ENCODE results near the gene MALRD1. TPM values are rescaled to one million over a fixed set of nuclear protein-coding genes. Genes with fewer than 3 reads are reported as not detected.

Gene MALRD1
- total and polyA plus RNA-seq, 2 experiments from 2014 or later: 17.8 to 52.6 TPM

DNA sequence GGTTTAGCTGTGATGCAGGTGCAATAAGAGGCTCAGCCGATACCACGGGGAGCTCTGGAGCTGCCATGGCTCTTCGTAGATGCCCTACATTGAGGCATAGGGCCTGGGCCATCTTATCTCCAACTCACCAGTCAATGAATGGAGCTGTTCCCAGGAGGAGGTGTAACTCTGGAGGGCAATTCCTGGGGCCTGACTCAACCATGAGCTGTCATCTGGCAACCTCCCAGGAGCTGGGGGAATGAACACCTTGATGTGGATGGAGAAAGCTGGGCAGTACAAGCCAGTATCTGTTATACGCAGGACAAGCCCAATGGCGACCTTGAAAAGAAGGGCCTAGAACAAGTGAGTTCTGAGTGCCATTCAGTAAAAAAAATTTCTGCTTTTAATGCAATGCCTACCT lies 543.7 kb downstream of the MALRD1 start:
- Histone ChIP-seq H4K20me1 (ENCODE audit: insufficient read depth, poor library complexity, severe bottlenecking) (no peaks in the 10 kb centered on the region), H3K79me2 (no peaks in the 10 kb centered on the region), H2AFZ (no peak overlapping the region), H3K9me2 (replicated peaks; ENCODE audit: insufficient read depth) (no peaks in the 10 kb centered on the region), H3K4me1 (ENCODE audit: insufficient read depth) (no peaks in the 10 kb centered on the region), H3K36me3 (replicated peaks; ENCODE audit: insufficient read depth, low read depth) (no peaks in the 10 kb centered on the region), H3K27ac (no peak overlapping the region), H3K9me3 (ENCODE audit: low read depth) (no peaks in the 10 kb centered on the region), H3K27me3 (no peaks in the 10 kb centered on the region), H3K4me3 (no peak overlapping the region), H3K4me2 (no peak overlapping the region)
- DNase-seq (ENCODE audit: low spot score): peak; percentile 8
- WGBS (ENCODE audit: low lambda C conversion rate, missing lambda C conversion rate): 92% methylated on average over 5 of the region's 5 CpGs
- TF ChIP-seq EZH2phosphoT487 (IDR thresholded peaks at IDR 0.05; ENCODE audit: low read depth, severe bottlenecking, unreplicated experiment) (no peak), EZH2 (IDR thresholded peaks at IDR 0.05; ENCODE audit: borderline replicate concordance) (no peak)
- TF ChIP-seq, protein P1, sequence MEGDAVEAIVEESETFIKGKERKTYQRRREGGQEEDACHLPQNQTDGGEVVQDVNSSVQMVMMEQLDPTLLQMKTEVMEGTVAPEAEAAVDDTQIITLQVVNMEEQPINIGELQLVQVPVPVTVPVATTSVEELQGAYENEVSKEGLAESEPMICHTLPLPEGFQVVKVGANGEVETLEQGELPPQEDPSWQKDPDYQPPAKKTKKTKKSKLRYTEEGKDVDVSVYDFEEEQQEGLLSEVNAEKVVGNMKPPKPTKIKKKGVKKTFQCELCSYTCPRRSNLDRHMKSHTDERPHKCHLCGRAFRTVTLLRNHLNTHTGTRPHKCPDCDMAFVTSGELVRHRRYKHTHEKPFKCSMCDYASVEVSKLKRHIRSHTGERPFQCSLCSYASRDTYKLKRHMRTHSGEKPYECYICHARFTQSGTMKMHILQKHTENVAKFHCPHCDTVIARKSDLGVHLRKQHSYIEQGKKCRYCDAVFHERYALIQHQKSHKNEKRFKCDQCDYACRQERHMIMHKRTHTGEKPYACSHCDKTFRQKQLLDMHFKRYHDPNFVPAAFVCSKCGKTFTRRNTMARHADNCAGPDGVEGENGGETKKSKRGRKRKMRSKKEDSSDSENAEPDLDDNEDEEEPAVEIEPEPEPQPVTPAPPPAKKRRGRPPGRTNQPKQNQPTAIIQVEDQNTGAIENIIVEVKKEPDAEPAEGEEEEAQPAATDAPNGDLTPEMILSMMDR (IDR thresholded peaks at IDR 0.05; ENCODE audit: poor library complexity): no peak

DNA sequence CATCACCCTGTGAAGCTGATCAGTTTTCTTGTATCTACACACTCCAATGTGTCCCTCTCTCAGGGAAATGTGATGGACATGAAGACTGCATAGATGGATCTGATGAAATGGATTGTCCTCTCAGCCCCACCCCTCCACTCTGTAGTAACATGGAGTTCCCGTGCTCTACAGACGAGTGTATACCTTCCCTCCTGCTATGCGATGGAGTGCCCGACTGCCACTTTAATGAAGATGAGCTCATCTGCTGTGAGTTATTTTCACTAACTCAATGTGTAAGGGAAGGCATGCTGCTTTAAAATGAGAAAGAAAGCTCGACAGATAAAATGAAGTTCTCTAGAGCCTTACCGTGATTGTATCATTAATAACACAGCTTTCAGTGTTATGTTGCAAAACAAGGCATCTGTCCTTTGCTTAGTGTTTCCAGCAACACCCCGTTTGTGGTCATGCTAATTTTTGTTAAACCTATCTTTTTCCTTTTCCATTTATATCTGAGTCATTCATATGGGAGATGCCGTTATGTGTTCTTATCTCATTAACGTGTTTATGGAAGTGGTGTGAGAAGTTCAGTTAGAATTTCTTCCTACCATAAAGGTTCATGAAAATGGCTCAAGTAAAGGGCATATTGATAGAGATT lies 546.7 kb downstream of the MALRD1 start:
- TF ChIP-seq, protein P1 (IDR thresholded peaks at IDR 0.05; ENCODE audit: poor library complexity): no peak
- TF ChIP-seq EZH2 (IDR thresholded peaks at IDR 0.05; ENCODE audit: borderline replicate concordance) (no peak), EZH2phosphoT487 (IDR thresholded peaks at IDR 0.05; ENCODE audit: low read depth, severe bottlenecking, unreplicated experiment) (no peak)
- Histone ChIP-seq H4K20me1 (ENCODE audit: insufficient read depth, poor library complexity, severe bottlenecking) (no peaks in the 10 kb centered on the region), H3K79me2 (no peaks in the 10 kb centered on the region), H3K36me3 (replicated peaks; ENCODE audit: insufficient read depth, low read depth) (no peaks in the 10 kb centered on the region), H3K4me2 (no peak overlapping the region), H3K9me2 (replicated peaks; ENCODE audit: insufficient read depth) (no peaks in the 10 kb centered on the region), H2AFZ (no peak overlapping the region), H3K4me1 (ENCODE audit: insufficient read depth) (no peaks in the 10 kb centered on the region), H3K9me3 (ENCODE audit: low read depth) (no peaks in the 10 kb centered on the region), H3K4me3 (no peak overlapping the region), H3K27me3 (no peaks in the 10 kb centered on the region), H3K27ac (no peak overlapping the region)
- WGBS (ENCODE audit: low lambda C conversion rate, missing lambda C conversion rate): 93% methylated on average over 9 of the region's 9 CpGs
- no peak for DNase-seq (ENCODE audit: low spot score)

DNA sequence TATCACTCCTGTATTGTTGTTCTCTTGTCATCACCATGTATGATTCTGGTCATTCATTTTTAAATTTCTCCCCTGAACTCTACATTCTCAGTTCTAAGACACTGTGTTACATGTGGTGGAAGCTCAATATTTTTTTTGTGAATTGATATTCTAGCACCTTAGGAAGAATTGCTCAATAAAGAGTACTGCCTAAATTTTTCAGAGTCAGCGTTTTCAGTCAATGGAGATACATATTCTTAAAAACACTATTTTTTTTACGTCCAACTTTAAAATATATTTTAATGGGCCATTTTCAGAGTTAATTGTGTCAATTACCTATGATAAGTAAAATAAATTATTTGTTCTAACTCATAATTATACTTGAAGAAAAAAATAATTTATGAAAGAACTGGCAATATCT lies 557.2 kb downstream of the MALRD1 start:
- Histone ChIP-seq H3K4me3 (no peak overlapping the region), H3K9me2 (replicated peaks; ENCODE audit: insufficient read depth) (no peaks in the 10 kb centered on the region), H3K27ac (no peak overlapping the region), H3K27me3 (no peaks in the 10 kb centered on the region), H3K9me3 (ENCODE audit: low read depth) (no peaks in the 10 kb centered on the region), H3K4me2 (no peak overlapping the region), H2AFZ (no peak overlapping the region), H3K79me2 (no peaks in the 10 kb centered on the region), H4K20me1 (ENCODE audit: insufficient read depth, poor library complexity, severe bottlenecking) (no peaks in the 10 kb centered on the region), H3K4me1 (ENCODE audit: insufficient read depth) (no peaks in the 10 kb centered on the region), H3K36me3 (replicated peaks; ENCODE audit: insufficient read depth, low read depth) (no peaks in the 10 kb centered on the region)
- DNase-seq (ENCODE audit: low spot score): no peak
- WGBS (ENCODE audit: low lambda C conversion rate, missing lambda C conversion rate): 93% methylated on average over 2 of the region's 2 CpGs
- TF ChIP-seq, protein P1 (IDR thresholded peaks at IDR 0.05; ENCODE audit: poor library complexity): no peak
- TF ChIP-seq EZH2phosphoT487 (IDR thresholded peaks at IDR 0.05; ENCODE audit: low read depth, severe bottlenecking, unreplicated experiment) (no peak), EZH2 (IDR thresholded peaks at IDR 0.05; ENCODE audit: borderline replicate concordance) (no peak)
